Calu3 (cell line): ENCODE measurements around the gene RASSF8. TPM values are rescaled to one million over a fixed set of nuclear protein-coding genes. Genes with fewer than 3 reads are reported as not detected.
A peak's percentile ranks its signal among the peaks of the same experiment; 100 is the strongest.

Source experiments
- BruUV-seq: library from RNA; stranded (reverse); fragments of 400-500 nt; replicated peaks from 2 replicates; lab custom pipeline; 2021; lab: Mats Ljungman, UMichigan
- CTCF ChIA-PET: fragments of 300-600 bp; sonication (Branson Sonifier 250); formaldehyde crosslinking; loops from one replicate; lab custom pipeline; 2022; ENCODE audit warnings: antibody characterized with exemption; lab: Charles Lee
- DNase-seq: peaks from one replicate; pipeline ENCODE4 v3.0.0; 2022
- H3K27ac Mint-ChIP-seq: one replicate; pipeline ENCODE4 v1.8.0; 2022; ENCODE audit warnings: mixed read lengths; ENCODE audit not compliant: unreplicated experiment
- H3K27me3 Mint-ChIP-seq: one replicate; pipeline ENCODE4 v1.8.0; 2022; ENCODE audit warnings: mixed read lengths; ENCODE audit not compliant: unreplicated experiment
- H3K36me3 Mint-ChIP-seq: one replicate; pipeline ENCODE4 v1.8.0; 2022; ENCODE audit warnings: mild to moderate bottlenecking, moderate library complexity, mixed read lengths; ENCODE audit not compliant: insufficient read depth, unreplicated experiment
- H3K4me1 Mint-ChIP-seq: one replicate; pipeline ENCODE4 v1.8.0; 2022; ENCODE audit warnings: mild to moderate bottlenecking, low read depth, mixed read lengths; ENCODE audit not compliant: unreplicated experiment
- H3K4me3 Mint-ChIP-seq: one replicate; pipeline ENCODE4 v1.8.0; 2022; ENCODE audit warnings: mild to moderate bottlenecking, low read depth, moderate library complexity, mixed read lengths; ENCODE audit not compliant: unreplicated experiment
- H3K9me3 Mint-ChIP-seq: one replicate; pipeline ENCODE4 v1.8.0; 2022; ENCODE audit warnings: low read depth, mixed read lengths; ENCODE audit not compliant: unreplicated experiment
- CTCF ChIP-seq: fragments of 200-600 bp; IDR thresholded peaks from one replicate; pipeline ENCODE4 v1.8.0; 2022; ENCODE audit warnings: antibody characterized with exemption; ENCODE audit not compliant: unreplicated experiment
- intact Hi-C: fragments of 100-400 bp; cut with micrococcal nuclease; formaldehyde crosslinking; loops from one replicate; pipeline ENCODE4 v1.10.0; 2022; ENCODE audit not compliant: unreplicated experiment
- total RNA-seq: library from RNA; stranded (reverse); gene quantifications from 2 replicates; pipeline ENCODE4 v1.2.3, GENCODE V29; 2022

The RASSF8 gene
- total RNA-seq, 1 experiment from 2014 or later, result 26.6 TPM

GRCh38 chr12:26112232-26112631, 153.8 kb downstream of the RASSF8 start:
- Mint-ChIP-seq H3K27ac (no peak overlapping the region), H3K36me3 (peaks cover 14% of the 10 kb centered on the region), H3K9me3 (no peaks in the 10 kb centered on the region), H3K27me3 (no peaks in the 10 kb centered on the region), H3K4me3 (peak overlapping the region; percentile 71), H3K4me1 (peaks cover 30% of the 10 kb centered on the region)
- BruUV-seq, result no TSS peak
- CTCF ChIA-PET, result no interaction called here
- intact Hi-C loops, result loop anchor here (5.0 kb wide), 1 partner anchor 415 kb away; no protein-coding TSS in a partner anchor
- no peak for TF ChIP-seq CTCF
- DNase-seq, result no peak

- peak overlapping the region; percentile 71 for H3K4me3 Mint-ChIP-seq
- BruUV-seq, result no TSS peak
- intact Hi-C loops, result loop anchor here (5.0 kb wide), 1 partner anchor 415 kb away; no protein-coding TSS in a partner anchor
- no peaks in the 10 kb centered on the region for H3K9me3 Mint-ChIP-seq
- no peak for TF ChIP-seq CTCF
- CTCF ChIA-PET, result no interaction called here
- peaks cover 30% of the 10 kb centered on the region for H3K4me1 Mint-ChIP-seq
- H3K36me3 Mint-ChIP-seq, result peaks cover 14% of the 10 kb centered on the region
- no peaks in the 10 kb centered on the region for H3K27me3 Mint-ChIP-seq
- no peak for DNase-seq
- H3K27ac Mint-ChIP-seq, result no peak overlapping the region
These were observed 154.2 kb downstream of the RASSF8 start for GRCh38 chr12:26112703-26113147.

GRCh38 chr12:26113181-26113654, 154.7 kb downstream of the RASSF8 start:
- no peak for DNase-seq
- BruUV-seq, result TSS peak; percentile 30
- CTCF ChIA-PET, result interaction anchor here (1.7 kb wide), 1 partner anchor 57 kb away, joined by 5 read pairs; no protein-coding TSS in a partner anchor
- H3K9me3 Mint-ChIP-seq, result no peaks in the 10 kb centered on the region
- intact Hi-C loops, result loop anchor here (5.0 kb wide), 1 partner anchor 414 kb away; no protein-coding TSS in a partner anchor
- peaks cover 30% of the 10 kb centered on the region for H3K4me1 Mint-ChIP-seq
- peak overlapping the region; percentile 71 for H3K4me3 Mint-ChIP-seq
- peak overlapping the region; percentile 79 for H3K27ac Mint-ChIP-seq
- H3K36me3 Mint-ChIP-seq, result peaks cover 14% of the 10 kb centered on the region
- H3K27me3 Mint-ChIP-seq, result no peaks in the 10 kb centered on the region
- no peak for TF ChIP-seq CTCF

GRCh38 chr12:26113853-26114719, 155.6 kb downstream of the RASSF8 start:
- H3K4me3 Mint-ChIP-seq, result peak overlapping the region; percentile 71
- peaks cover 14% of the 10 kb centered on the region for H3K36me3 Mint-ChIP-seq
- no peaks in the 10 kb centered on the region for H3K27me3 Mint-ChIP-seq
- H3K27ac Mint-ChIP-seq, result peak overlapping the region; percentile 79
- peaks cover 29% of the 10 kb centered on the region for H3K4me1 Mint-ChIP-seq
- H3K9me3 Mint-ChIP-seq, result no peaks in the 10 kb centered on the region
- no TSS peak for BruUV-seq
- TF ChIP-seq CTCF, result peak; percentile 23
- intact Hi-C loops, result loop anchor here (2.0 to 5.0 kb wide), 2 partner anchors 13 to 413 kb away; no protein-coding TSS in a partner anchor
- CTCF ChIA-PET, result interaction anchor here (1.7 kb wide), 1 partner anchor 58 kb away, joined by 5 read pairs; no protein-coding TSS in a partner anchor
- peak; percentile 91 for DNase-seq
